ENCODE measurements around the gene ANKS1B. TPM values are rescaled to one million over a fixed set of nuclear protein-coding genes. Genes with fewer than 3 reads are reported as not detected.
"Not testable (repeated sequence)": the region's sequence is repeated elsewhere in the genome, so short reads cannot be mapped to it uniquely, and the experiment has no call there.

ANKS1B gene
- total RNA-seq, 1 donor: 0.21 TPM

- Histone ChIP-seq H3K27me3 (ENCODE audit: insufficient read depth, low read length) (no peaks in the 10 kb centered on the region), H3K4me1 (ENCODE audit: insufficient read depth, low read length) (no peaks in the 10 kb centered on the region)
These were observed 601.5 kb downstream of the ANKS1B start for GRCh38 chr12:99383258-99383657.

DNA sequence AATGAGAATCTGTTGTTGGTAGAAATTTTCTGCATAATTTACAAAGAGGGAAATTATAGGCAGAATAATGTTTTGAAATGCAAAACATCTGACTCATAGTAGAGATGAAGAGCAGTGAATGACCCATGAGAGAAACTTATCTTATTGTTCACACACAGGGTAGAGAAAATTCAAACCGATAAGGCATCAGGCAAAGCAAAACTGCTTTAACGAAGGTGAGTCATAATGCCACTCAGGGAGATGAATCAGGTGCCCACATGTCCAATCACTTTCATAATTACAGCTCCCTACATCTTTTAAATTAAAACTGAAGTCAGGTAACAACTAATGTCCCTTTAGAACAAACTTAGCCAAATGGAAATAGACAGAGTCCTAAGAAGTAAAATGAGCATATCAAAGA, 602.7 kb downstream of the ANKS1B start:
- Histone ChIP-seq H3K9me3 (ENCODE audit: low read depth, low read length) (no peaks in the 10 kb centered on the region), H3K27me3 (ENCODE audit: insufficient read depth, low read length) (no peaks in the 10 kb centered on the region), H3K4me3 (ENCODE audit: low read length) (no peak overlapping the region), H3K4me1 (ENCODE audit: insufficient read depth, low read length) (no peaks in the 10 kb centered on the region)

More at GRCh38 chr12:99383258-99383657, 601.5 kb downstream of the ANKS1B start:
- Histone ChIP-seq H3K4me3 (ENCODE audit: low read length) (no peak overlapping the region), H3K9me3 (ENCODE audit: low read depth, low read length) (no peaks in the 10 kb centered on the region)

GRCh38 chr12:99380701-99381100, 604.0 kb downstream of the ANKS1B start:
- no peaks in the 10 kb centered on the region for H3K9me3 ChIP-seq (ENCODE audit: low read depth, low read length)
- H3K4me3 ChIP-seq (ENCODE audit: low read length): no peak overlapping the region
- H3K27me3 ChIP-seq (ENCODE audit: insufficient read depth, low read length): no peaks in the 10 kb centered on the region
- H3K4me1 ChIP-seq (ENCODE audit: insufficient read depth, low read length): no peaks in the 10 kb centered on the region

DNA sequence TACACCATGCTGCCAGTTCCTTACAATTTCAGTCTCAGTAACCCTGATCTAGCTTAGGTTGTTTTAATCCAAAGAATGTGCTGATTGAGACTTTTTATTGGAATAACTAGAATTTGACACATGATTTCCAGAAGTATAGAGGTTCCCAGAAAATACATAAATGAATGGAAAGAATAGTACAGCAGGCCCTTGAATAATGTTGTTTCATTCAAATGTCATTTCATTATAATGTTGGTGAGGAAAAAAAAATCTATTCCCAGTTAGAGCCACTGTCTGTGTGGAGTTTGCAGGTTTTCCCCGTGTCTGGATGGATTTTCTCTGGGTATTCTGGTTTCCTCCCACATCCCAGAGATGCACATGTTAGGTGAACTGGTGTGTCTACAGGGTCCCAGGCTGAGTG, 610.7 kb downstream of the ANKS1B start:
- Histone ChIP-seq H3K4me3 (ENCODE audit: low read length) (no peak overlapping the region), H3K27me3 (ENCODE audit: insufficient read depth, low read length) (no peaks in the 10 kb centered on the region), H3K4me1 (ENCODE audit: insufficient read depth, low read length) (no peaks in the 10 kb centered on the region), H3K9me3 (ENCODE audit: low read depth, low read length) (no peaks in the 10 kb centered on the region)

- Histone ChIP-seq H3K9me3 (ENCODE audit: low read depth, low read length) (no peaks in the 10 kb centered on the region), H3K4me1 (ENCODE audit: insufficient read depth, low read length) (no peaks in the 10 kb centered on the region), H3K27me3 (ENCODE audit: insufficient read depth, low read length) (no peaks in the 10 kb centered on the region), H3K4me3 (ENCODE audit: low read length) (no peak overlapping the region)
These were observed 612.3 kb downstream of the ANKS1B start for GRCh38 chr12:99372257-99372920.

DNA sequence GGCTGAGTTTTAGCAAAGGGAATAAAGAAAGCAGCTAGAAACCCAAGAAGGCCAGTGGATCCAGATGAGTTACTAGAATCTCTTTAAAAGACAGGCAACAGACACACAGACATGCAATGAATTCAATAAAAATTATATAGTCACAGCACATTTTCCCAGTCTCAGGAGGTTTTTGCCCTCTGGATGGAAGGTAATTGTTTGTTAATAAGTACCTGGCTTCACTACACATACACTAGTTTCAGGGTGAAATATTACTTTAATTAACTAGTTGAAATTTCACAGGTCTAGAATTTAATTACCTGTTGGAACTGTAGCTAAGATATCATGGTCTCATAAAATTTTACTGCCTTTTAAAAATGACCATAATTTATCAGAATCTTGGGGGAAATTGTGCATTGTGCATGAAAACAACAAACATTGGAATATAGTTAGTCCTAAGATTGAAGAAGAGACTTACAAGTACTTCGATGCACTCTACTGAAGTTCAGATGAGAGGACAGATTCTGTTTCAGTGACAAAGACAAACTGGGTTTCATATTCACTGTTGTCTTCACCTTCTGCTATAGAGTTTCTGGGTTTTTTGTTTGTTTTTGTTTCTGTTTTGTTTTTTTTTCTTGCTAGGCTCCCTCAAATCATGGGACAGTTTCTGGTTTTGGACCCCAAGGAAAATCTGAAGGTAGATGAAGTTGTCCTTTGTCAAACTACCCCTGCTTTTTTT, 614.2 kb downstream of the ANKS1B start:
- Histone ChIP-seq H3K4me1 (ENCODE audit: insufficient read depth, low read length) (no peaks in the 10 kb centered on the region), H3K27me3 (ENCODE audit: insufficient read depth, low read length) (no peaks in the 10 kb centered on the region), H3K9me3 (ENCODE audit: low read depth, low read length) (no peaks in the 10 kb centered on the region), H3K4me3 (ENCODE audit: low read length) (no peak overlapping the region)

DNA sequence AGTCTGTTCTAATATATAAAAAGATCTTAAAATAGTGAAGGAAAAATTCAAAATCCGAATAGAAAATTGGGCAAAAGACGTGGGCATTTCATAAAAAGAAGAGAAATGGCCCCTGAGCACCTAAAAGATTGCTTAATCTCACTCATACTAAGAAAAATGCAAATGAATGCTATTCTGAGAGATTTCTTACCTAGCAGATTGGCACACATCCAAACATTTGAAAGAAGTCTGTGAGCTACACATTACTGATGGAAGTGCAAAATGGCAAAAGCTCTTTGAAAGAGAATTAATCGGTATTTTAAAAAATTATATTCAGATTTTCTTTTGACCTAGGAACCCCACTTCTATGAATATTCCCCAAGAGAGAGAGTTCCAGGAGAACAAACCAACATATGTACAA, 617.6 kb downstream of the ANKS1B start:
- Histone ChIP-seq H3K4me3 (ENCODE audit: low read length) (no peak overlapping the region), H3K27me3 (ENCODE audit: insufficient read depth, low read length) (no peaks in the 10 kb centered on the region), H3K4me1 (ENCODE audit: insufficient read depth, low read length) (no peaks in the 10 kb centered on the region), H3K9me3 (ENCODE audit: low read depth, low read length) (no peaks in the 10 kb centered on the region)

- Histone ChIP-seq H3K4me1 (ENCODE audit: insufficient read depth, low read length) (no peaks in the 10 kb centered on the region), H3K4me3 (ENCODE audit: low read length) (no peak overlapping the region), H3K27me3 (ENCODE audit: insufficient read depth, low read length) (no peaks in the 10 kb centered on the region), H3K9me3 (ENCODE audit: low read depth, low read length) (no peaks in the 10 kb centered on the region)
These were observed 632.5 kb downstream of the ANKS1B start for GRCh38 chr12:99352269-99352668.

GRCh38 chr12:99343960-99344359, 640.8 kb downstream of the ANKS1B start:
- no peak overlapping the region for H3K4me3 ChIP-seq (ENCODE audit: low read length)
- H3K4me1 ChIP-seq (ENCODE audit: insufficient read depth, low read length): no peaks in the 10 kb centered on the region
- no peaks in the 10 kb centered on the region for H3K27me3 ChIP-seq (ENCODE audit: insufficient read depth, low read length)
- no peaks in the 10 kb centered on the region for H3K9me3 ChIP-seq (ENCODE audit: low read depth, low read length)

- no peak overlapping the region for H3K4me3 ChIP-seq (ENCODE audit: low read length)
These were observed 645.1 kb downstream of the ANKS1B start for GRCh38 chr12:99339663-99340062.

DNA sequence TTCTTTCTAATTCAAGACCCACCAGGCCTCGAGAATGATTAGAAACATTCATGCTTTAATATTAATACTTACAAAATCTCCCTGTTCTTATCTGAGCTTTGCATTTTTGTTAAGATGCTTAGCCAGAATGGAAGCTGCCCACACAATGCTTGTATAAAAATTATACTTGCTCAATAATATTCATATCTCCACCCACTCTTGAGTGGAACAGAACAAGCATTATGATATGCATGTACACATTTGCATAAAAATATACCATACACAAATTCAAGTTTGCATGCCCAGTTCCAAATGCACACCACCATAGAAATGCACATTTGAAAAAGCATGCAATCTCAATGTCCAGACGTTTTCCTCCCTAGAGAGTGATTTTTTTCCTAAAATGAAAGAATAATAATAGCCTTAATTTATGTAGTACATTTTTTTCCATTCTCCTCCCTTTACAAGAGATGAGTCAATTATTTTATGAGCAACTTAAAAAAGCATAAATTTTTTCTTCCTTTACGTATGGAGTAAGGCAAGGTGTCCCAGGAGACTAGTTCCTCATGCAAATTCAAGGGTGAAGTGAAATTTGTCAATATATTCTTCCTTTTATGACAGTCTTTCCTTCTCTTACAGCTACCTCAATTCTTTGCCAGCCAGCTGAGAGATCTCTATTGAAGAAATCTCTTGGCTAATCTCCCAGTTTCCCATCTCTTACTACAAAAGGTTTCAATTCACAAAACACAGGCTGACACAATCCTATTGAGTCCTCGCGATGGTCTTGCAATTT, 650.3 kb downstream of the ANKS1B start:
- Histone ChIP-seq H3K27me3 (ENCODE audit: insufficient read depth, low read length) (no peaks in the 10 kb centered on the region), H3K4me3 (ENCODE audit: low read length) (no peak overlapping the region), H3K9me3 (ENCODE audit: low read depth, low read length) (no peaks in the 10 kb centered on the region), H3K4me1 (ENCODE audit: insufficient read depth, low read length) (no peaks in the 10 kb centered on the region)

More at GRCh38 chr12:99339663-99340062, 645.1 kb downstream of the ANKS1B start:
- no peaks in the 10 kb centered on the region for H3K4me1 ChIP-seq (ENCODE audit: insufficient read depth, low read length)
- no peaks in the 10 kb centered on the region for H3K9me3 ChIP-seq (ENCODE audit: low read depth, low read length)
- no peaks in the 10 kb centered on the region for H3K27me3 ChIP-seq (ENCODE audit: insufficient read depth, low read length)

DNA sequence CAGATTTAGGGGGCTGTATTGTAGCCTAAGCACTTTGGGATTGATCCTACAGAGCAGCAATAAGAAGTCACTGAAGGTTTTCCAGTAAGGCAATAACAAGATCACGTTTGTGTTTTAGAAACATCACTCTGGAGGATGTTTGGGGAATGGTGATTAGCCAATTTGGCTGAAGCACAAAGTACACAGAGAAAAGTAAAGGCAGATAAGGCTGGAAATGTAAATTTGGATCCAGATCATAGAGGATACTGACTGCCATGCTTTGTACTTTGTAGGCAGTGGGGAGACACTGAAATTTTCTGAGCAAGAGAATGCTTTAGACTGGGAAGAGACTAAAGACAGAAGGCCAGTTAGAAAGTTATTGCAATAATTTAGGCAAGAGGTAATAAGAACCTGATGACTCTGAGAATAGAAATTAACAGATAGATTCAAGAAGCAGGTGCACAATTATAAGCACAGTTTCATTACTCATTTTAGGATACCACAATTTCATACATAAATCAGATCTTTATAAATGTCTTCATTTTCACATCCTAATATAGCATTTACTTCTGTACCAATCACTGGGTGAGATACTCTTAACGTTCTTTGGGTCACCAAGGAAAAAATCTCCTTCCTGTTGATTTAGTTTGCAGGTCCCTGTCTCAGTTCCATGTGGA, 651.7 kb downstream of the ANKS1B start:
- H3K9me3 ChIP-seq (ENCODE audit: low read depth, low read length): no peaks in the 10 kb centered on the region

GRCh38 chr12:99330216-99330615, 654.5 kb downstream of the ANKS1B start:
- Histone ChIP-seq H3K4me3 (ENCODE audit: low read length) (no peak overlapping the region), H3K27me3 (ENCODE audit: insufficient read depth, low read length) (no peaks in the 10 kb centered on the region), H3K9me3 (ENCODE audit: low read depth, low read length) (no peaks in the 10 kb centered on the region), H3K4me1 (ENCODE audit: insufficient read depth, low read length) (no peaks in the 10 kb centered on the region)

More for the DNA sequence above, 651.7 kb downstream of the ANKS1B start:
- Histone ChIP-seq H3K4me1 (ENCODE audit: insufficient read depth, low read length) (no peaks in the 10 kb centered on the region), H3K27me3 (ENCODE audit: insufficient read depth, low read length) (no peaks in the 10 kb centered on the region), H3K4me3 (ENCODE audit: low read length) (no peak overlapping the region)

GRCh38 chr12:99321210-99321609, 663.5 kb downstream of the ANKS1B start:
- not testable (repeated sequence) for H3K27me3 ChIP-seq (ENCODE audit: insufficient read depth, low read length); H3K4me1 ChIP-seq (ENCODE audit: insufficient read depth, low read length); H3K9me3 ChIP-seq (ENCODE audit: low read depth, low read length); H3K4me3 ChIP-seq (ENCODE audit: low read length)

DNA sequence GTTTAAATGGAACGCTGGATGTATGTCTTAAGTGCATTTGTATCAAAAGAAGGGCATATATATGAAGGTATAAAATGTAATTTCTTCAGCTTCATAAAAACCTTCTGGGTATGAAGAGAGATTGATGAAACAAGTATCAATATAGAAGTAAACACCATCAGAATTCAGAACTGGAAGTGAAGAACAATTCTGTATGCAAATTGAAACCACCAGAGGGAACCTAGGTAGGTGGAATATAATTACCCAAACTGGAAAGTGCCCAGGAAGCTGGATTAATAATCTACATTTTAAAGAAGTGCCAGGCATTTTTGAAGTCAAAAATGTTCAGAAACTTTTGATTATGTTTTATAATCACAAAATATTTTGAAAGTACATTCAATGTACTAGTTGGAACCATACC, 673.4 kb downstream of the ANKS1B start:
- H3K4me1 ChIP-seq (ENCODE audit: insufficient read depth, low read length): no peaks in the 10 kb centered on the region
- H3K9me3 ChIP-seq (ENCODE audit: low read depth, low read length): no peaks in the 10 kb centered on the region
- no peaks in the 10 kb centered on the region for H3K27me3 ChIP-seq (ENCODE audit: insufficient read depth, low read length)
- no peak overlapping the region for H3K4me3 ChIP-seq (ENCODE audit: low read length)

All from mononuclear cell (primary cell).